ENCODE results near the gene USP49.

USP49 gene

GRCh38 chr6:41931792-41932191 lies 36.6 kb upstream of the USP49 start:
- FAIRE-seq (no peak), DNase-seq (ENCODE audit: insufficient read length, low spot score) (no peak)

DNA sequence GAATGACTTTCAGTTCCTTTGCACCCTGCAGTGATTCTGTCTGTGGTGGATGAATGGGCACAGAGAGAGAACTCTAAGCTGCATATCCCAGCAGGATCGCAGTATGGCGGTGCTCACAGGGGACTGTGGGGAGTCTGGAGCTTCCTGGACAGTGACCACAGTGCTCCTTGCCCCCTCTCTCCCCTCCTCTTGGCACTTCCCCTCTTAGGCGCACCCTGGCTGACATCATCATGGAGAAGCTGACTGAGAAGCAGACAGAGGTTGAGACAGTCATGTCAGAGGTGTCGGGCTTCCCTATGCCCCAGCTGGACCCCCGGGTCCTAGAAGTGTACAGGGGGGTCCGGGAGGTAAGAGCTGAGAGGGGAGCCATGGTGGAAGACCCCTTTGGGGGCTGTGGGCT lies 34.7 kb upstream of the USP49 start:
- no peak for FAIRE-seq

DNA sequence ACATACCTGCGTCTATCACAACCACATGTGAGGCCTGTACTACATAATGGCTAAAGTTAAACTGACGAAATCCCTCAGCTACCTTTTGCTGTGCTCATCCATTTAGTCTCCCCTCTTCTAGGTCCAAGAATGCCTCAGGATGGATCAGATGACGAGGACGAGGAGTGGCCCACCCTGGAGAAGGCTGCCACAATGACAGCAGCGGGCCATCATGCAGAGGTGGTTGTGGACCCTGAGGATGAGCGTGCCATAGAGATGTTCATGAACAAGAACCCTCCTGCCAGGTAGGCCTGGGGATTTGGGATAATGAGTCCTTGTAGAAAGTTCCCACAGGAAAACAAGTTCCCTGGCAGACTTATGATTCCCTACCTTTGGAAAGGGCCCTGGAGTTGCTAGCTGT lies 32.1 kb upstream of the USP49 start:
- FAIRE-seq (no peak), DNase-seq (ENCODE audit: insufficient read length, low spot score) (no peak)

More for the DNA sequence above, 34.7 kb upstream of the USP49 start:
- DNase-seq (ENCODE audit: insufficient read length, low spot score) = no peak

GRCh38 chr6:41922154-41922553 lies 27.0 kb upstream of the USP49 start:
- DNase-seq (ENCODE audit: insufficient read length, low spot score) = no peak
- FAIRE-seq = no peak

DNA sequence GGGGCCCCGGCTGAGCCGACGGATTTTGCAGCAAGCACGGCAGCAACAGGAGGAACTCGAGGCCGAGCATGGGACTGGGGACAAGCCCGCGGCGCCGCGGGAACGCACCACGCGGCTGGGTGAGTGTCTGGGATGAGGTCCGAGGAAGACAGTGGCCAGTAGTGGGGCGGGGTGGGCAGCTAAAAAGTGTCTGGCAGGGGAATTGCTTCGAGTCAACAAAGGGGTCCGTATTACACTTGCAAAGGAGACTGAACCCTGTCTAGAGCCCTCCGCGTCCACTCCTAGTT lies 26.5 kb upstream of the USP49 start:
- FAIRE-seq = no peak
- DNase-seq (ENCODE audit: insufficient read length, low spot score) = no peak

DNA sequence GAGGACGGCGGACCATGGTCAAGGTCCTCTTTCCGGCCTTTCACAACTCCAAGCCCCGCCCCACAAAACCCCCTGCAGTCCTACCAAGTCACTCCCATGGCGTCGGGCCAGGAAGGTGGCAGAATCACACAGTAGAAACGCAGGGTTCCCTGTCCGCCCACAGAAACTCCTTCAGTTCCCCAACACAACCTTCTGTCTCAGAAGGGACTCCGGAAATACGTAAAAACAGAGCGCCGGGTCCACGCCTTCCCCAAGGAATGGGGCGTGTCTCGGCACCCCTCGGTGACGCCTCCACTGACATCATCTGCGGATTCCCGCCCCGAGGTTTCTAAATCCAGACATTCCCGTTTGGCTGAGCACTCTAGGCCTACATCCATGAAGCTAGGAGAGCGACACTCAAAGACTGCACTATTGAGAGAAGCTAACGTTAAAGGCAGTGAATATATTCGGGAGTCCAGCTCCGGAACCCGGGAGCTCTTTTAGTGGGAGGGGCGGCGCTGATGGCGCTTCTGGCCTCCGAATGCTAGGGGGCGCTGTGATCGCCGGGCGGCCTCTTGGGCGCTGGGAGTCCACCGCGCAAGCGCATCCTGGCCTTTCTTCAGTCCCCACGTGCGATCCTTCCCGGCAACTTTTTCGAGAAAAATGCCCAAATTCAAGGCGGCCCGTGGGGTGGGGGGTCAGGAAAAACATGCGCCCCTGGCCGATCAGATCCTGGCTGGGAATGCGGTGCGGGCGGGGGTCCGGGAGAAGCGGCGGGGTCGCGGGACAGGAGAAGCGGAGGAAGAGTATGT lies 25.9 kb upstream of the USP49 start, which contains the start of the genes BYSL and MED20:
Gene BYSL, plus strand, starts transcription at position 579 of the 791 bp plus-strand sequence. Its CDS starts 64 bp downstream, at position 643.
Gene MED20, minus strand, starts transcription at position 219 of the 791 bp plus-strand sequence. Its CDS starts 121 bp downstream, at position 98.
- FAIRE-seq = no peak
- DNase-seq (ENCODE audit: insufficient read length, low spot score) = peak; percentile 95

DNA sequence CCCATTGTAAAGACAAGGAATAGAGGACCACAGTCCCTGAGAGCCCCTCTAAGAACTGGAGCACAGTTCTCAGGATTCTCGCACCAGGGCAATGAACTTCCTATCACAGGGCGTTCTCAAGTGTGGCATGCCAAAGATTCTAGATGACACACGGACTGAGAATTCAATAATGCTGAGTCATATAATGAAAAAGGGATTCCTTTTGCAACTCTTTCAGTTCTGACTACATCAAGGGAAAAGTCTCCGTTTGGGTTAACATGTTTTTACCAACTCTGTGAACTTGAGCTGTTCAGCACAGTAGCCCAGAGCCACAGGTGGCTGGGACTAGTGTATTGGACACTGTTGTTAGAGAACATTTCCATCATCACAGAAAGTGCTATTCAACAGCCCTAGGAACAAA lies 22.4 kb upstream of the USP49 start:
- DNase-seq (ENCODE audit: insufficient read length, low spot score) = peak; percentile 87
- FAIRE-seq = no peak

GRCh38 chr6:41914869-41915530 lies 19.8 kb upstream of the USP49 start:
- DNase-seq (ENCODE audit: insufficient read length, low spot score) = no peak
- no peak for FAIRE-seq

- DNase-seq (ENCODE audit: insufficient read length, low spot score) (no peak), FAIRE-seq (no peak)
Observed at GRCh38 chr6:41914343-41914742, 19.2 kb upstream of the USP49 start.

- DNase-seq (ENCODE audit: insufficient read length, low spot score) (no peak), FAIRE-seq (no peak)
Observed at GRCh38 chr6:41909727-41910126, 14.6 kb upstream of the USP49 start.

DNA sequence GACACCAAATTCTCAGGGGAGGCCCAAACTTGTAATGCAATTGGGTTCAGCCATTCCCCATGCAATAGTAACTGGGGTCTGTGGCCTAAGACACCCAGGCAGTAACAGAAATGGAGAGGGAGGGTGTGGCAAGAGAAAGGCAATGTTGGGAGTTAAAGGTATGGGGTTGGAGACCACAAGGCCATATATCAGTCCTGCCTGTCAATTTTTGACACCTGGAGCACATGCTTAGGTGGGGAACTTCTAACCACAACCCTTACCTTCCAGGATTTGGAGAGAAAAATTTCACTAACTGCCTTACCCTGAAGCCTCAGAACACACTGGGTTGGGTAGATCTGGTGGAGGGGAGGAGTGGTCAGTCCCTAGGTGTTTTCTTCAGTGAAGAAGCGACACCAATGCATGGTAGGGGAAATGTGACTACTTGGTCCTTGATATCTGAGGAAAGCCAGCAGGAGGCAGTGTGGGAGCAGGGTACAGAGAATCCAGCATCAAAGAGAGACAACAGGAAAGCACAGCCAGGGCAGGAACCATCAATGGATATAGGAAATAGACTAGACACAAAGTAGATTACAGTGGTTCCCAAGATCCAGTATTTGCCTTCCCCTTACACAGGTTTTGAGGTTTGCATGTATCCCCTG lies 6.8 kb upstream of the USP49 start:
- FAIRE-seq (no peak), DNase-seq (ENCODE audit: insufficient read length, low spot score) (no peak)

GRCh38 chr6:41900861-41901260 lies 5.7 kb upstream of the USP49 start:
- DNase-seq (ENCODE audit: insufficient read length, low spot score) = no peak
- FAIRE-seq = no peak

- FAIRE-seq (no peak), DNase-seq (ENCODE audit: insufficient read length, low spot score) (no peak)
Observed at GRCh38 chr6:41896281-41896680, 1.1 kb upstream of the USP49 start.

GRCh38 chr6:41894366-41895299 lies 542 bp downstream of the USP49 start:
- FAIRE-seq (no peak), DNase-seq (ENCODE audit: insufficient read length, low spot score) (peak; percentile 25)

- no peak for DNase-seq (ENCODE audit: insufficient read length, low spot score)
- no peak for FAIRE-seq
Observed at GRCh38 chr6:41892921-41893564, 2.1 kb downstream of the USP49 start.

GRCh38 chr6:41887331-41887751 lies 7.8 kb downstream of the USP49 start:
- DNase-seq (ENCODE audit: insufficient read length, low spot score) = no peak
- FAIRE-seq = no peak

DNA sequence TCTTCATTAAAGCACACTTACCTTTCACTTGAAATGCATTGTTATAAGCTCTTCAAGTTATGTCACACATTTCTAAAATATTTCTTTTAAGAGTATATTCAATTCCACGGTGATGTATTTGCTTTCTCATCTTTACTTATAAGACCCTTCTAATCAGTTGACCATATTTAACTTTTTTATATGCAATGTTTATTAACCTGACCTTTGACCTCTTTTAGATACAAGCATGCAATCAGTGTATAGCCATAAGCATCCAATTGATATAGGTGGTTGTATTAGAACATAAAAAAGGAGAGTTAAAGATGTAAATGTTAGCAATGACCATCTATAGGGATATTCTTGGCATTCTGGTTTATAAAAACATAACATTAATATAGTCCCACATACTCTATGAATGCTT lies 9.2 kb downstream of the USP49 start:
- FAIRE-seq = no peak
- no peak for DNase-seq (ENCODE audit: insufficient read length, low spot score)

DNA sequence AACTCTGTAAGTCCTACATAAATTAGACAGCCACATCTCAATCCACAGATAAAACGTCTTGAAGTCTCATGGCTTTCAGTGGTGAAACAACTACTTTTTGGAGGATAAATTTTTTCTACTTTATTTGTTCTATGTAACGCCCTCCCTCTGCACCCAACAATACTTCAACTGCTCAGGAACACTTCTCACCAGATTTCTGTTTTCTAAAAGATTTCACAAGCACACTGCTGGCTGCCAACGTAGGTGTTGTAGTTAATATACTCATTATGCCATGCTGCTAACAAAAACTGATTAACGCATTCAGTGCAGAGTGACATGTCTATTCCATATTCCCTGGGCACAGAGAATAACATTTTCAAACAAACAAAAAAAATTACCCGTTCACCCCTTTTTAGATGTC lies 10.2 kb downstream of the USP49 start:
- no peak for FAIRE-seq
- no peak for DNase-seq (ENCODE audit: insufficient read length, low spot score)

GRCh38 chr6:41881506-41881905 lies 13.7 kb downstream of the USP49 start:
- FAIRE-seq (no peak), DNase-seq (ENCODE audit: insufficient read length, low spot score) (no peak)

- no peak for DNase-seq (ENCODE audit: insufficient read length, low spot score)
- FAIRE-seq = no peak
Observed at GRCh38 chr6:41878961-41879405, 16.2 kb downstream of the USP49 start.
